ENCODE measurements around the gene GIGYF1. TPM values are rescaled to one million over a fixed set of nuclear protein-coding genes. Genes with fewer than 3 reads are reported as not detected.
"Not testable (repeated sequence)": the region's sequence is repeated elsewhere in the genome, so short reads cannot be mapped to it uniquely, and the experiment has no call there.

The GIGYF1 gene
- total and polyA plus RNA-seq, 2 donors from 2014 or later: 11.6 to 51.3 TPM

- intact Hi-C loops (cut with DNase I): no loop called here
- no peaks in the 10 kb centered on the region for H3K4me1 ChIP-seq (ENCODE audit: control insufficient read depth in 2 of 3, insufficient read depth in 2 of 3, low read depth in 1 of 3, low read length in 3 of 3)
- H3K9me3 ChIP-seq (ENCODE audit: control insufficient read depth in 2 of 3, insufficient read depth in 1 of 3, low read length in 3 of 3): no peaks in the 10 kb centered on the region
- H3K27ac ChIP-seq (ENCODE audit: low read depth in 2 of 2, low read length in 2 of 2): no peak overlapping the region
- DNase-seq: peak in 1 of 5 donors; percentile 1
- no peak for TF ChIP-seq CTCF (IDR thresholded peaks at IDR 0.05; ENCODE audit: borderline replicate concordance, extremely low read depth, insufficient read depth)
- no peak overlapping the region for H3K9ac ChIP-seq (ENCODE audit: low read length in 3 of 3)
- FAIRE-seq: no peak
- H3K27me3 ChIP-seq (ENCODE audit: control insufficient read depth, insufficient read depth, low read length): no peaks in the 10 kb centered on the region
- H3K36me3 ChIP-seq (ENCODE audit: control insufficient read depth in 2 of 3, insufficient read depth in 3 of 3, low read length in 3 of 3): no peaks in the 10 kb centered on the region
- H3K4me3 ChIP-seq (ENCODE audit: low read length in 3 of 3): no peak overlapping the region
Observed at GRCh38 chr7:100665168-100665726, 28.8 kb downstream of the GIGYF1 start.

- H3K4me3 ChIP-seq (ENCODE audit: low read length in 3 of 3); H3K27ac ChIP-seq (ENCODE audit: low read depth in 2 of 2, low read length in 2 of 2); H3K9me3 ChIP-seq (ENCODE audit: control insufficient read depth in 2 of 3, insufficient read depth in 1 of 3, low read length in 3 of 3); intact Hi-C loops (cut with DNase I); H3K27me3 ChIP-seq (ENCODE audit: control insufficient read depth, insufficient read depth, low read length); H3K4me1 ChIP-seq (ENCODE audit: control insufficient read depth in 2 of 3, insufficient read depth in 2 of 3, low read depth in 1 of 3, low read length in 3 of 3); H3K36me3 ChIP-seq (ENCODE audit: control insufficient read depth in 2 of 3, insufficient read depth in 3 of 3, low read length in 3 of 3); H3K9ac ChIP-seq (ENCODE audit: low read length in 3 of 3); FAIRE-seq: not testable (repeated sequence)
- peak in 1 of 5 donors; percentile 56 for DNase-seq
Observed at GRCh38 chr7:100662194-100662776, 31.8 kb downstream of the GIGYF1 start.

- Histone ChIP-seq H3K4me3 (ENCODE audit: low read length in 3 of 3) (no peak within 1 kb of the TSS), H3K4me1 (ENCODE audit: control insufficient read depth in 2 of 3, insufficient read depth in 2 of 3, low read depth in 1 of 3, low read length in 3 of 3) (no peaks in the 10 kb centered on the region), H3K9me3 (ENCODE audit: control insufficient read depth in 2 of 3, insufficient read depth in 1 of 3, low read length in 3 of 3) (no peaks in the 10 kb centered on the region), H3K27me3 (ENCODE audit: control insufficient read depth, insufficient read depth, low read length) (peaks cover 2% of the 10 kb centered on the region), H3K27ac (ENCODE audit: low read depth in 2 of 2, low read length in 2 of 2) (no peak within 1 kb of the TSS), H3K9ac (ENCODE audit: low read length in 3 of 3) (no peak within 1 kb of the TSS), H3K36me3 (ENCODE audit: control insufficient read depth in 2 of 3, insufficient read depth in 3 of 3, low read length in 3 of 3) (no peaks in the 10 kb centered on the region)
- FAIRE-seq (no peak), DNase-seq (peak in 4 of 5 donors; percentile 50 to 77 (median 74))
- no peak for TF ChIP-seq CTCF (IDR thresholded peaks at IDR 0.05; ENCODE audit: borderline replicate concordance, extremely low read depth, insufficient read depth)
- intact Hi-C loops (cut with DNase I): no loop called here
Observed at GRCh38 chr7:100655908-100656674, 38.0 kb downstream of the GIGYF1 start, which contains the start of gene ACTL6B. Gene ACTL6B, minus strand, starts transcription at chr7:100656448. Its CDS starts 94 bp downstream, at chr7:100656354.
